T1000 (cell line): ENCODE measurements around the gene LIG3.
"Not testable (repeated sequence)": the region's sequence is repeated elsewhere in the genome, so short reads cannot be mapped to it uniquely, and the experiment has no call there.

Experiments
- DNase-seq: peaks from one replicate; lab custom pipeline; 2025; ENCODE audit warnings: mixed read lengths; lab: John Stamatoyannopoulos, UW

LIG3 gene

DNA sequence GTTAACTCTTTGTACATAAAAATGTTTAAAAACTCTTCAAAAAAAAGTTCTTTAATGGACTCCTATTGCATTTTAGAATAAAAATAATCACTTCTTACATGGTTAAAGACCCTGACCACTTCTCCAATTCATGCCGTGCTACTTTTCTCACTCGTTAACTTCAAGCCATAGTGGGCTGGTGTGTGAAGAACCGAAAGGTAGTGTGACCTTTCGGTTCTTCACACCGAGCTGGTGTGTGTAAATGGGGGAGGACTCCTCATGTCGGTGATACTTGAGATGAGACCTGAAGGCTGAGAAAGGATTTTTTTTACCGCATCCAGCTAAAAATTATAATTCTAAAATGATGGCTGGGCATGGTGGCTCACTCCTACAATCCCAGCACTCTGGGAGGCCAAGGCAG is 61.1 kb downstream of the LIG3 start:
- DNase-seq = no peak

DNA sequence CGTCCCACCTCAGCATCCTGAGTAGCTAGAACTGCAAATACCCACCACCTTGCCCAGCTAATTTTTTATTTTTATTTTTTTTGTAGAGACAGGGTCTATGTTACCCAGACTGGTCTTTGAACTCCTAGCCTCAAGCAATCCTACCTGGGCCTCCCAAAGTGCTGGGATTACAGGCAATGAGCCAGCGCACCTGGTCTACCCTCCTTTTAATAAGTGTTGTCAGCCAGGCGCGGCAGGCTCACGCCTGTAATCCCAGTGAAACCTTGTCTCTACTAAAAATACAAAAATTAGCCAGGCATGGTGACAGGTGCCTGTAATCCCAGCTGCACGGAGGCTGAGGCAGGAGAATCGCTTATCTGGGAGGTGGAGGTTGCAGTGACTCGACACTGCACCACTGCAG is 63.9 kb downstream of the LIG3 start:
- no peak for DNase-seq

DNA sequence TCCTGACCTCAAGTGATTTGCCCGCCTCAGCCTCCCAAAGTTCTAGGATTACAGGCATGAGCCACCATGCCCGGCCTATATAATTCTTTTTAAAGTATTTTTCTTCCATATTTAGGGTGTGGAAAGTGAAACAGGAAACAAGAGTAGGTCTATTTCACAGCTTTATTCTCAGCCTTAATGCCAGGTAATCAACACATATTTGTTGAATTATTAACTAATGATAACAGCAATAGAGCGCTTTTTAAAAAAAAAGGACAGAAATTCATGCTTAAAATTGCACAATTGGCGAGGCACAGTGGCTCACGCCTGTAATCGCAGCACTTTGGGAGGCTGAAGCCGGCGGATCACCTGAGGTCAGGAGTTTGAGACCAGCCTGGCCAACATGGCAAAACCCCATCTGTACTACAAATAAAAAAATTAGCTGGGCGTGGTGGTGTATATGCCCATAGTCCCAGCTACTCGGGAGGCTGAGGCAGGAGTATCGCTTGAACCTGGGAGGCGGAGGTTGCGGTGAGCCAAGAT is 65.2 kb downstream of the LIG3 start:
- DNase-seq = not testable (repeated sequence)

DNA sequence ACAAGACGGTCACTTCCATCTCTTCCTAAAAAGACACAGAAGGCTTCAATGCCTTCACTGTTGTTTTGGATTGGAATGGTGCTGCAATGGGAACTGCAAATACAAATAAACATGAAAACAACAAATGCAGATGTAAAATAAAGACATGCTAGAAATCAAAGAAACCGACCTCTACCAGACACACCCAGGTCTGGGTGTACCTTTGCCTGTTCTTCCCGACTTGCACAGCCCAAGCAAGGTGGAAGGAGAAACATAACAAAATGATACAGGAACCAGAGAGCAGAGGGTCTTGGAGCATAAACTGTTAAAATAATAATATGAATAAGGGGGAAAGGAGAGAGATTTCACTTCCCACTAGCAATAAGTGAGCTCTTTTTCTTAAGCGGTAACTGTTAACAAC is 65.9 kb downstream of the LIG3 start:
- no peak for DNase-seq

DNA sequence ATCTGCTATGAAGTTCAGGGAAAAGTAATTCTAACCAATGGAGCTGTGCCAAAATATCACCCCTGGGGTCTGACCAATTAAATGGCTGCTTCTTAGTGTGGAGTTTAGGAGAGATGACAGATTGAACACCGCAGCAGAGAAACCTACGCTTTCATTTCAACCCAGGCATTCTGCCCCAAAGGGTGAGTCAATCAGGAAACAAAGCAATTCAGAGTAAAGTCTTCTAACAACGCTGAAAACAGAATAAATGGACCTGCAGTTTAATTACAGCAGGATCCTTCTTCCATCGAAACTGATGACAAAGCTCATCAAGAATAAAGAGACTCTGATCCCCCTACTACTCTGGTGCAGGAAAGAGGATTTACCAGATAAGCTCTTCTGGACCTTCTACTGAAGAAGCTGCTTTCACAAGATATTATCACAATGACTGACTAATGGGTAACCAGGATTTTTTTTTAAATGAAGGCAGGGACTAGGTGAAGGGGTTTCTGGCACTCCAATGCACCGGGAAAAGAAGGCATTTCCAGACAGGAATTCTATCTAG is 66.5 kb downstream of the LIG3 start:
- DNase-seq = no peak

DNA sequence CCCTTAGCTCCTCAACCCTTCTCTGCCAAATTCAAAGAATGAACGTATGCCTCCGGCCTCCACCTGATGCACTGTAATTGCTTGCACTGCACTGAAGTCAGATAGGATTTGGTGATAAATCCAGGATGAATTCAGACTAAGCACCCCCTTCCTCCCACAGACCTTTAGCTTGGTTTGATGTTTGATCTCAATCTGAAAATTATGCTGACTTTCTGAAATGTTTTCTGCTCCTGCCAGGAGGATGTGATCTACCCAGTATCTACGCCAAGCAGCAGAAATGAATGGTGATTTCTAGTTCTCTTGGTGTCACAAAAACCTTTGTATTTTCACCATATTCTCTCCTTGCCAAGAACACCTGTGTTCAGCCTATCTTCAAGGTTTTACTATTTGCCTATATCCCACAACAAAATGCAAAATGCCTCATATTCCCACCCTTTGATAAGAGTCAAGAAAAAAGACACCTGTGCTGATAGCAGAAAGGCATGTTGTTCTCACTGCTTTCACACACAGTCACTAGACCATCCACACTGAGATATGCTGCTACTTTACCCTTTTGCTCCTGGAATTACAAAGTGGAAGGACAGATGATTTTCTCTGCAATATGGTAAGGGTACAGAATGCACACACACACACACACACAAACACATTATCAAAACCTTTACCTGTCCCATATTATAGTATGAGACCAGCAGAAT is 68.5 kb downstream of the LIG3 start:
- no peak for DNase-seq

DNA sequence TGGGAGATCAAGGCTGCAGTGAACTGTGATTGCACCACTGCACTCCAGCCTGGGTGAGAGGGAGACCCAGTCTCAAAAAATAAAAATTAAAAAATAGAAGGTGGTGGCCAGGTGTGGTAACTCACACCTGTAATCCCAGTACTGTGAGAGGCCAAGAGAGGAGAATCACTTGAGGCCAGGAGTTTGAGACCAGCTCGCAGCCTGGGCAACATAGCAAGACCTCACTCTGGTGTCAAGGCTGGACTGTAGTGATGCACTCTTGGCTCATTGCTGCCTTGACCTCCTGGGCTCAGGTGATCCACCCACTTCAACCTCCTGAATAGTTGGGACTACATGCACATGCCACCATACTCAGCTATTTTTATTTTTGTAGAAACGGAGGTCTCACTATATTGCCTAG is 69.9 kb downstream of the LIG3 start:
- no peak for DNase-seq

DNA sequence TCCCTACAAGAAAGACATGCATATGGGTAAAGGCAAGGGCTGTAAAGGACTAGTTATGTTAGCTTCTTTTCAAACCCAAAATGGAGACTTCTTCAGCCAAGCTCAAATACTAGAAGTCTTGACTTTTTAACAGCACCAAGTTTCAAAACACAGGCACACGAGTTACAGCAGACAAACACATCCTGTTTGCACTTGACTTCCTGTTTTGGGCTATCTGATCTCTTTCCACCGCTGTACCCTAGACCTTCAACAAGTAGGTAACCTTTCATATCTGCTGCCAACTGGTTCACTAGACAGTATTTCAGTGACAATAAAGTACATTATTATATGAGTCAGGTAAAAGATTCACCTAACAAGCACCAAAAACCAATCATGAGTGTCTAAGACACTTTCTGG is 70.9 kb downstream of the LIG3 start:
- DNase-seq = no peak

DNA sequence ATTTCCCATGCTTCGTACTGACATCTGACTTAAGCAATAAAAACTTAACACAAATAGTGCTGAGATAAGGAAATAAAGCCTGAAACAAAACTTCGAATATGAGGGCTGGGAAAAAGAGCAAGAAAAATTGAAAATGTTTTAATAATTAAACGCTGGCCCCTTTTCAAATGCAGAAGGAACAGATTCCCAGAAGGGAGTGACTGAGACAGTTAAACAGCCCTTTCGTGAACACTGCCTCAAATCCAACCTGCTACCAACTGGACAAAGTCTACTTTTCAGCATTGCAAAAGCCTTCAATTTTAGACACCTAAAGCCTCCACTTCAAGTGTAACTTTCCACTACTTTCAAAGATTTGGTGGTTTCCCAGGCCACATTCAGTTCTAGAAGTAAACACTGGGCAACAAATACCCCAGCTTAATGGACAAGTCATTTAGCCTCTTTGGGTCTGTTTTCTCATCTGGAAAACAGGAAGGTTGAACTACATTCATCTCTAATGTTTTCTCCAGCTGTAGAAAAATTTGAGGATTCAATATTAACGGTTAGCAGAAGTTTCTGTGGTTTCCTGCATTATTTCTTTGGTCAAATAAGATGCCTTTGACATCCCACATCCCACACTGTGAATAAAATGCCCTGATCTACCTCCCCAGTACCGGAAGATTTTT is 71.4 kb downstream of the LIG3 start:
- no peak for DNase-seq

DNA sequence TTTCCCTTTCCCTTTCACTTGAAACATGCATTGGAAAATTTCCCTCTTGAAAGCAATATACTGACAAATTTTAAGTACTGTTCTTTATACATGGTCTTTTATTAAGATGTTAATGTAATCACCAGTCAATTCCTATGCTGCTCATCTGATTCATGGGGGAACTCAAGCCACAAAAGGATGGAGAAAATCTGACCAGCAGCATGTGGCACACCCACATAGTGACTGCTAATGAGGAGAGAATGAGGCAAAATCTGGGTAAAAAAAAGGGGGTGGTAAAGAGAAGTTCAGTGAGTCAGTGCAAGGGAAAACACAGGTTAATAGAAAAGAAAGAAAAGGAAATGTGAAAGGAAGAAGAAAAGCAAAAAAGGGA is 71.9 kb downstream of the LIG3 start:
- DNase-seq = no peak

DNA sequence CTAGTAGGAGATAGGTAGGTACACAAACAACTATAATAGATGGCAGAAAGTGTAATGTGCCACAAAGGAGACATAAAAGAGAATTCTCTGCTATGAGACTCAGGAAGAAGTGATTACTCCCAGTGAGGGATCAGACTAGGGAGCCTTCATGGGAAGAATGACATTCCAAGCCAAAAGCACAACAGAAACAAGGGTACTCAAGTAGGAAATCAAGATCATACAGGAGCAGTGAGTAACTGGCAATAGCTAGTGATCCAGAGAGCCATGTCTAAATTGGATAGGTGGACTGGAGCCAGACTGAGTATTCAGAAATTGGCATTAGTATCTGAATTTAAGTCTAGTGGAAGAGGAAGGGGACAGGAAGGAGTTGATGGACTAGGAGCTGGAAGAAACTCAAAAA is 72.5 kb downstream of the LIG3 start:
- DNase-seq = no peak

DNA sequence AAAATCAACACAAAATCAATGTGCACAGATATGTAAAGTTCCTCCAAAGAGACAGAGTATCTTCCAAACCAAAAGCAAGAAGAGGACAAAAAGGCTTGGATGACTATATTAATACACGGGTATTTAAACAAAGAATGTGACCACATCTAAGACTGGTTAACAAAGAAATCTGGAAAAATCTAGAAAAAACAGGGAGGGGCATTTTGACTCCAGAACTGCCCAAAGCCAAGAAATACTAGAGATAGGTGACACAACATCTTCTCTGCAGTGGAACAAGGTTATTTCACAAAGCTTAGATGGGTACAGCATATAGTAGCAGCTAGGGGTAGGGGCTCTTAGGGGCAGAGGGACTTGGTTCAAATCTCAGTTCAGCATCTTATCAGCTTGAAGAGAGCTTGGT is 72.9 kb downstream of the LIG3 start:
- DNase-seq = no peak

DNA sequence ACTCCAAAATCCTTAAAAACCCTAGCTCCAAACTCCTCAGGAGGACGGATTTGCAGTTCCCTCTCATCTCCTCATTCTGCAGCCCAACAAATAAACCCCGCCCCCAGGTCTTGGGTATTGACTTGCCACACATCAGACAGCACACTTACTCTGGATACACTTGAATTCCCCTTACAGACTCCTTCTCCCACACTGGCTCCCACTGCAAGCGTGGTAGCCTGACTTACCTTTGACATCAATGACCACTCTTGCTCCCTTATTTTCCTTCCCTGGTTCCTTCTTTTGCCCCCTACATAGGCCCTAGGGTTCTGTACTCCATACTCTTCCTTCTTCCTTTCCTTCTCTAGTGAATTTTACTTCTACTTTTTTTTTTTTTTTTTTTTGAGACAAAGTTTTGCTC is 75.7 kb downstream of the LIG3 start:
- no peak for DNase-seq

DNA sequence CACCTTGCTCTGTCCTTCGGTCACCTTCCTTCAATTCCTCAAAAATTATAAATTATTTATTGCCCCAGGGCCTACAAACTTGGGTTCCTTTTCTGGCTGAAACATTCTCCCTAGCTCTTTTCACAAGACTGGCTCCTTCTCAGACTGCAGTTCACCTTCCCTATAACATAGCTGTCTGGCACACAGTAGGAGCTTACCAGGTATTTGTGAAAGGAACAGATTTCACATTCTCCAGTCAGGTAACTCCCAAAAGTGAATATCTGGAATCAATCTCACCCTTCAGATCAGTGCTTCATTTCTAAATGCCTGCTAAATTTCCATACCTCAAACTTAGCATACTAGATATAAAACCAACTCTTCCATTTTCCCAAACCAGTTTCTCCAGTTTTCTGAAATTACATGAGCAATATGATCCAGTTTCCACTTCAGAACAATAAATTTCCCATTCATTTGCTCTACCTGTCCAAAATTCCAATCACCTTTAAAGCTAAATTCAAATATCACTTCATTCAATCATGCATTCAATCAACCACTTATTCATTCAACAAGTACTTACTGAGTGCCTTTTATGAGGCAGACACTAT is 77.1 kb downstream of the LIG3 start:
- DNase-seq = no peak
